GM23338 (cell line): ENCODE data around the gene SSBP2.

ENCODE experiments used
- CTCF ChIP-seq, 2 experiments: fragments of 200-600 bp in 1 of 2; sonication (generic) in 1 of 2; conservative IDR thresholded peaks; 2 replicates each; pipeline versions ENCODE4 v1.5.1 to v1.6.1; 2016 to 2017; ENCODE audit warnings: antibody characterized with exemption in 2 of 2, low read depth in 2 of 2, mild to moderate bottlenecking in 2 of 2, moderate library complexity in 1 of 2
- EZH2 ChIP-seq: fragments of 200-600 bp; sonication (generic); IDR thresholded peaks from one replicate; pipeline ENCODE4 v1.8.0; 2017; ENCODE audit warnings: antibody characterized with exemption, mild to moderate bottlenecking, low read depth; ENCODE audit not compliant: unreplicated experiment
- EZH2phosphoT487 ChIP-seq: fragments of 200-600 bp; sonication (generic); IDR thresholded peaks from one replicate; pipeline ENCODE4 v1.8.1; 2018; ENCODE audit warnings: antibody characterized with exemption; ENCODE audit not compliant: unreplicated experiment
- JUNB ChIP-seq: IDR thresholded peaks from one replicate; pipeline ENCODE4 v1.6.1; 2016; ENCODE audit warnings: antibody characterized with exemption; ENCODE audit not compliant: unreplicated experiment
- POLR2AphosphoS5 ChIP-seq: IDR thresholded peaks from 2 replicates; pipeline ENCODE4 v1.6.1; 2016; ENCODE audit warnings: antibody characterized with exemption, low read depth
- ZNF114 ChIP-seq: fragments of 250-450 bp; sonication (Bioruptor Pico); IDR thresholded peaks from 2 replicates; pipeline ENCODE4 v1.5.0; 2020; ENCODE audit warnings: mild to moderate bottlenecking, moderate library complexity
- ZNF462 ChIP-seq: fragments of 250-450 bp; sonication (Bioruptor Pico); IDR thresholded peaks from 2 replicates; pipeline ENCODE4 v1.5.0; 2020; ENCODE audit warnings: mild to moderate bottlenecking, moderate library complexity
- TF ChIP-seq, protein P1 (sequence below): IDR thresholded peaks from one replicate; pipeline ENCODE4 v1.6.1; 2018; ENCODE audit warnings: antibody characterized with exemption; ENCODE audit not compliant: unreplicated experiment

- no peak for TF ChIP-seq ZNF114
- TF ChIP-seq, protein P1, sequence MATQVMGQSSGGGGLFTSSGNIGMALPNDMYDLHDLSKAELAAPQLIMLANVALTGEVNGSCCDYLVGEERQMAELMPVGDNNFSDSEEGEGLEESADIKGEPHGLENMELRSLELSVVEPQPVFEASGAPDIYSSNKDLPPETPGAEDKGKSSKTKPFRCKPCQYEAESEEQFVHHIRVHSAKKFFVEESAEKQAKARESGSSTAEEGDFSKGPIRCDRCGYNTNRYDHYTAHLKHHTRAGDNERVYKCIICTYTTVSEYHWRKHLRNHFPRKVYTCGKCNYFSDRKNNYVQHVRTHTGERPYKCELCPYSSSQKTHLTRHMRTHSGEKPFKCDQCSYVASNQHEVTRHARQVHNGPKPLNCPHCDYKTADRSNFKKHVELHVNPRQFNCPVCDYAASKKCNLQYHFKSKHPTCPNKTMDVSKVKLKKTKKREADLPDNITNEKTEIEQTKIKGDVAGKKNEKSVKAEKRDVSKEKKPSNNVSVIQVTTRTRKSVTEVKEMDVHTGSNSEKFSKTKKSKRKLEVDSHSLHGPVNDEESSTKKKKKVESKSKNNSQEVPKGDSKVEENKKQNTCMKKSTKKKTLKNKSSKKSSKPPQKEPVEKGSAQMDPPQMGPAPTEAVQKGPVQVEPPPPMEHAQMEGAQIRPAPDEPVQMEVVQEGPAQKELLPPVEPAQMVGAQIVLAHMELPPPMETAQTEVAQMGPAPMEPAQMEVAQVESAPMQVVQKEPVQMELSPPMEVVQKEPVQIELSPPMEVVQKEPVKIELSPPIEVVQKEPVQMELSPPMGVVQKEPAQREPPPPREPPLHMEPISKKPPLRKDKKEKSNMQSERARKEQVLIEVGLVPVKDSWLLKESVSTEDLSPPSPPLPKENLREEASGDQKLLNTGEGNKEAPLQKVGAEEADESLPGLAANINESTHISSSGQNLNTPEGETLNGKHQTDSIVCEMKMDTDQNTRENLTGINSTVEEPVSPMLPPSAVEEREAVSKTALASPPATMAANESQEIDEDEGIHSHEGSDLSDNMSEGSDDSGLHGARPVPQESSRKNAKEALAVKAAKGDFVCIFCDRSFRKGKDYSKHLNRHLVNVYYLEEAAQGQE = no peak
- TF ChIP-seq CTCF (conservative IDR thresholded peaks at IDR 0.05; ENCODE audit: low read depth in 2 of 2) = no peak
- no peak for TF ChIP-seq EZH2
- TF ChIP-seq EZH2phosphoT487 = no peak
- TF ChIP-seq JUNB = no peak
- no peak for TF ChIP-seq ZNF462 (CRISPR knock-in tag)
- TF ChIP-seq POLR2AphosphoS5 = no peak
Observed at GRCh38 chr5:81774374-81774773, 23.5 kb upstream of the SSBP2 start.
